ENCODE measurements around the gene SCYGR8.
"Not testable (repeated sequence)": the region's sequence is repeated elsewhere in the genome, so short reads cannot be mapped to it uniquely, and the experiment has no call there.

SCYGR8 gene

DNA sequence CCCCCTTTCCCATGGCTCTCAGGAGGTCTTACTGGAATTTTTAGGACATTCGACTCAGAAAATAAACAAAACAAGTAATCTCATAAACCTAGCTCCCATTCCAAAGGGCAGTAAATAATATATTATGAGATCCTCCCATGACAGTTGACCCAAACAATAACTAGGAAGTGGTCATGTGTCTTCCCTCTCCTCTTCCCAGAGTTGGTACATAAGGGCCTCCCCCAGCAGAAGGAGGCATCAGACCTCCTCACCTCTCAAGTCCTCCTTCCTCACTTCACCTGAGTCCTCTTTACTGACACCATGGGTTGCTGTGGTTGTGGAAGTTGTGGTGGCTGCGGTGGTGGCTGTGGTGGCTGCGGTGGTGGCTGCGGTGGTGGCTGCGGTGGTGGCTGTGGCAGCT is 17.7 kb upstream of the SCYGR8 start, which contains the start of gene SCYGR7:
Gene SCYGR7, plus strand, starts transcription at position 301 of the 400 bp plus-strand sequence. Its CDS starts 0 bp downstream, at position 301.
- H3K36me3 Mint-ChIP-seq, result no peaks in the 10 kb centered on the region
- H3K27ac Mint-ChIP-seq, result no peak within 1 kb of the TSS
- no peak within 1 kb of the TSS for H3K4me3 Mint-ChIP-seq
- H3K9me3 Mint-ChIP-seq (ENCODE audit: low read depth), result no peaks in the 10 kb centered on the region
- no peaks in the 10 kb centered on the region for H3K4me1 Mint-ChIP-seq (ENCODE audit: low read depth)
- peaks cover 10% of the 10 kb centered on the region for H3K27me3 Mint-ChIP-seq

DNA sequence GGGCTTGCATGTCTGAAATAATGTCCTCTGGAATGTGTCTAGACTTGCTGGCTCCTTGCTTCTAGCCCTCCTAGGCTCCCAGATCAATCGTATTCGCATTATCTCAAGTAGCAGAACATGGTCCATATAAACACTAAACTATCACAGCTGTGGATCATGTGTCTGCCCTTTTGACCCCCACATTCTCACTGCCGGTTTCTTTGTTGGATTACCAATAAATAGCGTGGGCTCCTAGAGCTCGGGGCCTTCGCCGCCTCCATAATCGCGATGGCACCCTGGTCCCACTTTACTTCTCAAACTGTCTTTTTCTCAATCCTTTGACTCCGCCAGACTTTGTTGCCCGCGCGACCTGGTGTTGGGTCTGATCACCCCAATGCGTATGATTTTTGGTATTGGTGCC is 6.3 kb upstream of the SCYGR8 start:
- Mint-ChIP-seq H3K9me3 (ENCODE audit: low read depth) (no peaks in the 10 kb centered on the region), H3K4me3 (no peak overlapping the region), H3K27me3 (peaks cover 5% of the 10 kb centered on the region), H3K27ac (no peak overlapping the region), H3K4me1 (ENCODE audit: low read depth) (no peaks in the 10 kb centered on the region), H3K36me3 (no peaks in the 10 kb centered on the region)

DNA sequence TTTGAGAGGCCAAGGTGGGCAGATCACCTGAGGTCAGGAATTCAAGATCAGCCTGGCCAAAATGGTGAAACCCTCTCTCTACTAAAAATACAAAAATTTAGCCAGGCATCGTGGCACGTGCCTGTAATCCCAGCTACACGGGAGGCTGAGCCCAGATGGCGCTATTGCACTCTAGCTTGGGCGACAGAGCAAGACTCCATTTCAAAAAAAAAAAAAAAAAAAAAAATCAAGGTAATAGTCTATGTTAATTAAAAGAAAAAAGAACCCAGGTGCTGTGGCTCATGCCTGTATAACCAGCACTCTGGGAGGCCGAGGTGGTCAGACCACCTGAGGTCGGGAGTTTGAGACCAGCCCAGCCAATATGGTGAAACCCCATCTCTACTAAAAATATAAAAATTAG is 5.0 kb upstream of the SCYGR8 start:
- not testable (repeated sequence) for H3K27ac Mint-ChIP-seq; H3K4me1 Mint-ChIP-seq (ENCODE audit: low read depth); H3K36me3 Mint-ChIP-seq; H3K4me3 Mint-ChIP-seq; H3K27me3 Mint-ChIP-seq; H3K9me3 Mint-ChIP-seq (ENCODE audit: low read depth)

DNA sequence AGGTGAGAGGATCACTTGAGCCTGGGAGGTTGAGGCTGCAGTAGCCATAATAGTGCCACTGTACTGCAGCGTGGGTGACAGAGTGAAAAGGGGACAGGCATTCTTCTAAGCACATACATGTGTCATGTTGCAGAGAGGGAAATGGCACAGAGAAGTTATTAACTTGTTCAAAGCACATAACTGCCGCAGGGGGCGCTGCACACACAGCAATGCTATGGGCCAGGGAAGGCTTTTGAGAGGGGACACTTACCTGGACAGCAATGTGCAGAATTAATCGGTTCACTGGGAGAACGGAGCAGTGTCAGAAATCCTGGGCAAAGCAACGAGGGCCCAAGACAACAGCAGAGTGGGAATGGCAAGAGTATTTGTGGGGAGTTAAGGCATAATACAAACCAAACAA is 2.4 kb downstream of the SCYGR8 start:
- H3K27me3 Mint-ChIP-seq, result peaks cover 4% of the 10 kb centered on the region
- H3K4me3 Mint-ChIP-seq, result no peak overlapping the region
- no peak overlapping the region for H3K27ac Mint-ChIP-seq
- H3K4me1 Mint-ChIP-seq (ENCODE audit: low read depth), result no peaks in the 10 kb centered on the region
- no peaks in the 10 kb centered on the region for H3K36me3 Mint-ChIP-seq
- H3K9me3 Mint-ChIP-seq (ENCODE audit: low read depth), result no peaks in the 10 kb centered on the region

DNA sequence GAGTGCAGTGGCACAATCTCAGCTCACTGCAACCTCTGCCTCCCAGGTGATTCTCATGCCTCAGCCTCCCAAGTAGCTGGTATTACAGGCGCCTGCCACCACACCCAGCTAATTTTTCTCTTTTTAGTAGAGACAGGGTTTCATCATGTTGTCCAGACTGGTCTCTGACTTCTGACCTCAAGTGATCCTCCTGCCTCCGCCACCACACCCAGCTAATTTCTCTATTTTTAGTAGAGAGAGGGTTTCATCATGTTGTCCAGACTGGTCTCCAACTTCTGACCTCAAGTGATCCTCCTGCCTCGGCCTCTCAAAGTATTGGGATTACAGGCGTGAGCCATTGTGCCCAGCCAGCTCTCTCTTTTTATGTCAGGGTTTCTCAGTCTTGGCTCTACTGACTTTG is 10.6 kb downstream of the SCYGR8 start:
- not testable (repeated sequence) for H3K4me1 Mint-ChIP-seq (ENCODE audit: low read depth)

DNA sequence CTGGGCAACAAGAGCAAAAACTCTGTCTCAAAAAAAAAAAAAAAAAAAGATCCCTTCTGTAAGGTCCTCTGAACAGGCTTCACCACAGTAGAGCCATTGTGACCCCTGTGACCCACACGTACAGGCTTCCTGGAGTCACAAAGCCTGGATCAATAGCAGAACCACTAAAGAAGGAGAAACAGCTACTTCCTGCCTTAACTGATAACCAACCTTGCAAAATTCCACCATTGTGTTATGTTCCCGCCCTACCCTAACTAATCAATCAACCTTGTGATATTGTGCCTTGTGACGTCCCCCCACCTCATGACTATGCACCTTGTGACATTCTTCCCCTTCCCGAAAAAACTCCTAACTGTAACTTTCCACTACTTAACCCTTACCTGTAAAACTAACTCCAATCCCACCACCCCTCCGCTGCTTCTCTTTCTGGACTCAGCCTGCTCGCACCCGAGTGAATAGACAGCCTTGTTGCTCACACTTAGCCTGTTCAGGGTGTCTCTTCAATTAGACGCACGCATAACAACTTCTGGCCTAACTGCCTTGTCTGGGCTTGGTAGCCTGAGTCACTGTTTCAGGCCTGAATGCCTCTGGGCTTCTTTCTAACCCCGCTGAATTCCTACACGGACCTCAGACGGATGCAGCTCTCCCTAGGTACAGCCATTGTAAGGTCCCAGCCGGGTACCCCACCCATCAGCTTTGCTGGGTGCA is 13.9 kb downstream of the SCYGR8 start:
- Mint-ChIP-seq H3K4me3 (no peak overlapping the region), H3K27me3 (no peaks in the 10 kb centered on the region), H3K36me3 (no peaks in the 10 kb centered on the region), H3K27ac (no peak overlapping the region), H3K9me3 (ENCODE audit: low read depth) (no peaks in the 10 kb centered on the region), H3K4me1 (ENCODE audit: low read depth) (no peaks in the 10 kb centered on the region)

More for the DNA sequence above, 10.6 kb downstream of the SCYGR8 start:
- not testable (repeated sequence) for H3K27ac Mint-ChIP-seq; H3K27me3 Mint-ChIP-seq; H3K36me3 Mint-ChIP-seq; H3K4me3 Mint-ChIP-seq; H3K9me3 Mint-ChIP-seq (ENCODE audit: low read depth)

DNA sequence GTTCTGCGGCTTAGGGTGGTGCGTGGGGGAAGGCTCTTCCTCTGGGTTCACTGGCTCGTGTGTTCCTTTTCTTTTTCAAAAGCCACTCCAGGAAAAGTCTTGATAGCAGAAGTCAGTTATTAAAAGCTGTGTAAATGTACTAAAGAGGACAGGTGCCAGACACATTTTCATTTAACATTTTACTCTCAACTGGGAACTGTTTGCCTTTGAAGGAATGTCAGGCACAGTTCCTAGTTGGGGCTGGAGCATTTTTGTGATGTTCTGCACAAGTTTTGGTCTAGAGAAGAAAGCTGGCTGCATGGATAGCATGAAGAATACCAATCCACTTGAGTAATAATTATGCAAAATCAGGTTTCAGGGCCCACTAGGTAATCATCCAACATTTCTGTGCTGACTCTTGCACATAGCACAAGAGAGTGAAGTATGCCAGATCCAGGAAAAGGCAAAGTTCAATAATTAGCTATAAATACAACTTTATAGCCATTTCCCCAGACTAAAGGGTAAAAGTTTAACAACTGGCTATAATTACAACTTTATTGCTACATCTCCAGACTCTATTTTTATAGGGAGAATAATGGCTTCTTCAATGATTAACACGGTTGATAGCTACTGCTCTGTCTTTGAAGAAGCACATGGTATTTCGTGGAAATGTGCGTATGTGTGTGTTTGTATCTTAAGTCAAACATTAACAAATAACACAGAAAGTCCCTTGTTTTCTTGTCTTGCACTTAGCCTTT is 16.2 kb downstream of the SCYGR8 start:
- no peak overlapping the region for H3K4me3 Mint-ChIP-seq
- no peaks in the 10 kb centered on the region for H3K9me3 Mint-ChIP-seq (ENCODE audit: low read depth)
- no peak overlapping the region for H3K27ac Mint-ChIP-seq
- no peaks in the 10 kb centered on the region for H3K36me3 Mint-ChIP-seq
- no peaks in the 10 kb centered on the region for H3K27me3 Mint-ChIP-seq
- H3K4me1 Mint-ChIP-seq (ENCODE audit: low read depth), result peaks cover 1% of the 10 kb centered on the region

DNA sequence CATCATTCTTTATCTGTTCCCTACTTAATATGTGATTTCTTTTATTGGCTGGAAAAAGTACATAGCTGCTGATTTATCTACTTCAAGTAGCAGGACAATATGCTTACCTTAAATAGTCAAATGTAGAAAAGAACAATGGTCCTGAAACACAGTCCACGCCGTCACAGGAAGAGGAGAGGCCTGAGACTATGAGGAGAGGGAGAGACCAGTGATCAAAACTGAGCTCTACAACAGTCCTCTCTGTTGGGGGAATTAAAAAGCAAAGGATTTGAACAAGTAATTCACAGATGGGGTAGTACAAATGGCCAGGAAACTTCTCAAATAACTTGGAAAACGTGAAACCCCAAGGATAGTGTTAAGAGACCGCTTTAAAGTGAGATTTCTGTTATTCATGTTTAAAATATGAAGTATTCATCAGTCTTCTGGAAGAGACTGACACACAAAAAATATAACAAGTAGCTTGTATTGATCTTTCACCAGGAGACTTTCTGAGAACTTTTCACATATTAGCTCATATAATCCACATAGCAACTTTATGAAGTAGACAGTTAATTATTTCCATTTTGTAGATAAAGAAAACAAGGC is 20.2 kb downstream of the SCYGR8 start:
- Mint-ChIP-seq H3K27ac (no peak overlapping the region), H3K27me3 (no peaks in the 10 kb centered on the region), H3K9me3 (ENCODE audit: low read depth) (no peaks in the 10 kb centered on the region), H3K4me3 (no peak overlapping the region), H3K36me3 (no peaks in the 10 kb centered on the region), H3K4me1 (ENCODE audit: low read depth) (peaks cover 1% of the 10 kb centered on the region)

DNA sequence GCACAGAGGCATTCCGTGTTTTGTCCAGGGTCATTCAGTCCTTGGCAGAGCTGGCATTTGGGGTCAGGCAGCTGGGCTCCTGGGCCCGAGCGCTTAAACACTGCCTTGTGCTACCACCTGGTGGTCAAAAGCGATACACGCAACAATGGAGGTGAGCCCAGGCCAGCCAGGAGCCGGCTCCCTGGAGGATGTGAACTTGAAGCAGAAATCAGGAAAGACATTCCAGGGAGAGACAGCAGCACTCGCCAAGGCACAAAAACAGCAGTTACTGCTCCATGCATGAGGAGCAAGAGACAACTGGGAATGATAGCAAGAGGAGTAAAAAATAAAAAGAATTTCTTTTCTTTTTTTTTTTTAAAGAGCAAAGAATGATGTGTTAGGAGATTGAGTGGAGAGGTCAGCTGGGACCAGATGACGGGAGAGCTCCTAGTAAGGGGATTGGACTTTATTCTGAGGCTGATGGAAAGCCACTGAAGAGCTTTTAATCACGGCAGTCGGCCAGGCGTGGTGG is 20.7 kb downstream of the SCYGR8 start:
- Mint-ChIP-seq H3K9me3 (ENCODE audit: low read depth) (no peaks in the 10 kb centered on the region), H3K27me3 (no peaks in the 10 kb centered on the region), H3K36me3 (no peaks in the 10 kb centered on the region), H3K27ac (no peak overlapping the region), H3K4me3 (no peak overlapping the region), H3K4me1 (ENCODE audit: low read depth) (peaks cover 1% of the 10 kb centered on the region)

DNA sequence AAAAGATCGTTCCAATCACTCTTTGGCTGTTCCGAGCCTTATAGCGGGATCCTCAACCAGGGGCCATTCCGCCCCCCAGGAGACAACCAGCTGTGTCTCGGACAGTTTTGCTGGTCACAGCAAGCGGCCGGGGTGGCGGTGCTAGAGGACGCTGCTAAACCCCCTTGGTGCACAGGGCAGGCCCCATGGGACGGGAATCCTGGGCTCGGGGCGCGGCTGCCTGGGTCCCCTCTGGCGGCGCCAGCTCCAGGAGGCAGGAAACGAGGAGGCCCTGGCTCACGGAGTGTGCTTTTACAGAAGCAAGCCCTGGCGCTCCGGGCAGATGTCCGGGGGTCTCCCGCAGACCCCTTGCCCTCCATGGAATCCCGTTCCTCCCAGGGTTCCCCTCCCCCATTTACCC is 22.1 kb downstream of the SCYGR8 start:
- H3K27ac Mint-ChIP-seq, result no peak overlapping the region
- no peaks in the 10 kb centered on the region for H3K36me3 Mint-ChIP-seq
- H3K27me3 Mint-ChIP-seq, result no peaks in the 10 kb centered on the region
- H3K4me3 Mint-ChIP-seq, result no peak overlapping the region
- H3K9me3 Mint-ChIP-seq (ENCODE audit: low read depth), result no peaks in the 10 kb centered on the region
- peaks cover 1% of the 10 kb centered on the region for H3K4me1 Mint-ChIP-seq (ENCODE audit: low read depth)

DNA sequence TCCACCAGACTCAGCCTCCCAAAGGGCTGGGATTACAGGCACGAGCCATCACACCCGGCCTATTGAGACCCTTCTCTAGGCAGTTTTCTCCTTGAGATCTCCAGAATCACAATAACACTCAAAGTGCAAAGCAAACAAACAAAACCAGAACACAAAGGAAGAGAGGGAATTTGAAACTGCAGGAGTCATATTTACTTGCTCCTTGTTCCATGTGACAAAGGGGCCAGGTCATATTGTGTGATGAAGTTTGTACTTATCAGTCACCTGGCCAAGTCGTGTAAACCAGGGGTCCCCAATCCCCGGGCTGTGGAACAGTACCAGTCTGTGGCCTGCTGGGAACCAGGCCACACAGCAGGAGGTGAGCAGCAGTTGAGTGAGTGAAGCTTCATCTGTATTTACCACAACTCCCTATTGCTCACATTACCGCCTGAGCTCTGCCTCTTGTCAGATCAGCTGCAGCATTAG is 26.5 kb downstream of the SCYGR8 start:
- Mint-ChIP-seq H3K4me3 (no peak overlapping the region), H3K4me1 (ENCODE audit: low read depth) (peaks cover 7% of the 10 kb centered on the region), H3K36me3 (no peaks in the 10 kb centered on the region), H3K27ac (no peak overlapping the region), H3K27me3 (no peaks in the 10 kb centered on the region), H3K9me3 (ENCODE audit: low read depth) (no peaks in the 10 kb centered on the region)

DNA sequence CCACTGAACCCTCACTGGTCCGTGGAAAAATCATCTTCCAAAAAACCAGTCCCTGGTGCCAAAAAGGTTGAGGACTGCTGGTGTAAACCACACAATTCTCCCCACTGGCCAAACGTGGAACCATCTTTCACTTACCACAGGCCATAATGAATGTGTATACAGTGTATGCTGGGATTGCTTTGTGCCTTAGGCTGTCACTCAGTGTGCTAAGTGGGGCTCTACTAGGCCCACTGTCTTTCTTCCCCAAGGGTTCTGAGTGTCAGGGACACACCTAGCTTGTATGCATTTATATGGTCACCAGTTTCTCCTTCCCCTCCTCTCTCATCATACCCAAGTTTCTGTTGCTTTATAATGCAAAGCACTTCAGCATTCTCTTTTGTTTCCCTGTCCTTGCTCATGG is 27.2 kb downstream of the SCYGR8 start:
- no peaks in the 10 kb centered on the region for H3K36me3 Mint-ChIP-seq
- no peaks in the 10 kb centered on the region for H3K9me3 Mint-ChIP-seq (ENCODE audit: low read depth)
- H3K27me3 Mint-ChIP-seq, result no peaks in the 10 kb centered on the region
- no peak overlapping the region for H3K4me3 Mint-ChIP-seq
- no peak overlapping the region for H3K27ac Mint-ChIP-seq
- peaks cover 7% of the 10 kb centered on the region for H3K4me1 Mint-ChIP-seq (ENCODE audit: low read depth)

DNA sequence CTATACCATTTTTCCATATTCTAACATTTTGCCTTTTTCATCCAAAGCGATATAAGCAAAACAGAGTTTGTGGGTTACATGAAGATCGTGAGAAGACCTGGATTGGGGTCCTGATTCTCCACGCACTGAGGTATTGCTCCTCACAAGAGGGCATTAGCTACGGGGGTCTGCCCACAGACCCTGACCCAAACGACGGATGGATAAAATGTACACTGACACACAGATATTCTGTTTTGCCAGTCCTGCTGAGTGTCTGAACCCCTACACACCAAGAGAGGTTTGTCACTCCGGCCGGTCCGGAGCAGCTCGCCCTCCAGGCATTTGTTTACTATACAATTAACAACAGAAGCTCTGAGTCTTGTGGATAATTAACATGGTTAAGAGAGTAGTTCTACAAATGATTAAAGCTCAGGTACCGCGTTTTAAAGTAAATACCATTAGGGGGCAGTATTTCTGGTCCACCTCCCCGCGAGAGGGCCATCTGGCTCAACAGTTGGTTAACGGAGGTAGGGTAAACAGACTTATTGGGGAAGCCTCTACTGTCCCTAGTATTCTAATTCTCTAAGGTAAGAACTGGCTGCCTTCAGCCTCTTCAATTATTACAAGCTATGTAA is 28.4 kb downstream of the SCYGR8 start:
- no peaks in the 10 kb centered on the region for H3K9me3 Mint-ChIP-seq (ENCODE audit: low read depth)
- H3K36me3 Mint-ChIP-seq, result no peaks in the 10 kb centered on the region
- peaks cover 7% of the 10 kb centered on the region for H3K4me1 Mint-ChIP-seq (ENCODE audit: low read depth)
- H3K27ac Mint-ChIP-seq, result no peak overlapping the region
- no peaks in the 10 kb centered on the region for H3K27me3 Mint-ChIP-seq
- no peak overlapping the region for H3K4me3 Mint-ChIP-seq

DNA sequence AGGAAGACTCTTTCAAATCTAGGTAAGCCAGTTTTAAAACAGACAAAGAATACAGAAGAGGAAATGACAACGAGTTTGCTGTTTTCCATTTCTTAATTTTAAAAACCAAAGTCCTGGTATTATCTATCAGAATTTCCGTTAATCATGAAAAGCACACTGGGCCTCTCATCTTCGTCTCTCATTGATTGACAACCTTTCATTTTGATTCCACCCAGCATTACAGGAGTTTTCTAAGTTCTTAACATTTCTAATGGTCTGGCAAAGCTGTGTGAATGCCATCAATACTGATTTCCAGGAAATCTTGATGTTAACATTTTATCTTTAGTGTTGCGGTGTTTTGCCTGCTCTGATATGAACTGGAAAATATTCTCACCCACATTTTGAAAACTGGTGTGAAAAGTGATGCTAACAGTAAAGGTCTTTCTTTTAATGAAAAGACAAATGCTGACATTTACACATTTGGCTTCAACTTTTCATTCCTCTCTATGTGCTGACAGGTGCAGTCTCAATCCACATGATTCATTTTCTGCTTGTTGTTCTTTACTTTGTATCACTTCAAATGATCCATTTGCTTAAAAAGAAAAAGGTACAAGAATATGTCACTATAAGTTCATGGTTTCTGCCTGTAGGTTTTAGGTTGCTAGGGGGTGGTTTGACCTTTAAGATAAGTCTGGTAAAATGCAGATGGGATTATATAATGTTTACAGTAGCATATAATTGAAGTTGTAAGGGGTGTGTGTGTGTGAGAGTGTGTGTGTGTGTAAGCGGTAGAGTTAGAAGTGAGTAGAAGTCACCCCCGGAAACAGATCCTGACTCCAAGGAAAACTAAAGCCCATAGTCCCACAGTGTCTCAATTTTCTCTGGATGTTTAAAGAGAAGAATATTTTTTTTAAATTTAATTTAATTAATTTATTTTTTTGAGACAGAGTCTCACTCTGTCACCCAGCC is 29.5 kb downstream of the SCYGR8 start:
- H3K4me1 Mint-ChIP-seq (ENCODE audit: low read depth), result peaks cover 7% of the 10 kb centered on the region
- peaks cover 2% of the 10 kb centered on the region for H3K27me3 Mint-ChIP-seq
- H3K9me3 Mint-ChIP-seq (ENCODE audit: low read depth), result no peaks in the 10 kb centered on the region
- H3K4me3 Mint-ChIP-seq, result no peak overlapping the region
- H3K27ac Mint-ChIP-seq, result peak overlapping the region; percentile 11
- no peaks in the 10 kb centered on the region for H3K36me3 Mint-ChIP-seq
